Keratinocyte (primary cell): ENCODE data around the gene ROR1.

ENCODE experiments used
- EZH2 ChIP-seq: IDR thresholded peaks from one replicate; pipeline ENCODE4 v1.6.1; 2012; ENCODE audit warnings: inconsistent platforms, mild to moderate bottlenecking, low read length, moderate library complexity
- TF ChIP-seq, protein P1 (sequence below), 3 experiments: IDR thresholded peaks in 1 of 3; conservative IDR thresholded peaks in 1 of 3; optimal IDR thresholded peaks in 1 of 3; 2 replicates in 2 of 3; 3 replicates in 1 of 3; pipeline versions ENCODE3 to v1.5.1; 2011; ENCODE audit warnings: low read length in 3 of 3, mild to moderate bottlenecking in 3 of 3, moderate library complexity in 2 of 3, control low read depth in 1 of 3, inconsistent platforms in 1 of 3; ENCODE audit not compliant: insufficient read depth in 2 of 3; ENCODE audit errors: extremely low read depth in 1 of 3

DNA sequence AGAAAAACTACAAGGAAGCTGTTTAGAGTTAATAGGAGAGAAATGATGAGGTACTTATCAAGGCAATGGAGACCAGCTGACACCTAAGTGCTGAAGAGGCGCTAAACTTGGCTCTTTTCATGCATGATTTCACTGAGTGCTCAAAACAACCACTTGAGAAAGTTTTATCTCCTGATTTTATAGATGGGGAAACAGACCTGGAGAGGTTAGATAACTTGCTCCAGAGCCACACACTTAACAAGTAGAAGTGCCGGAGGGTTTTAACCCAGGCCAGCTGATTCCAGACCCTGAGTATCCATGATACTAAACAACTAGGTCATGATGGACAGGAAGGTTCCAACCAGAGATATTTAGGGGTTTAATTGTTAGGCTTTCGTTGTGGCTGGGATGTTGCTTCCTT lies 455.5 kb downstream of the ROR1 start:
- TF ChIP-seq, protein P1, sequence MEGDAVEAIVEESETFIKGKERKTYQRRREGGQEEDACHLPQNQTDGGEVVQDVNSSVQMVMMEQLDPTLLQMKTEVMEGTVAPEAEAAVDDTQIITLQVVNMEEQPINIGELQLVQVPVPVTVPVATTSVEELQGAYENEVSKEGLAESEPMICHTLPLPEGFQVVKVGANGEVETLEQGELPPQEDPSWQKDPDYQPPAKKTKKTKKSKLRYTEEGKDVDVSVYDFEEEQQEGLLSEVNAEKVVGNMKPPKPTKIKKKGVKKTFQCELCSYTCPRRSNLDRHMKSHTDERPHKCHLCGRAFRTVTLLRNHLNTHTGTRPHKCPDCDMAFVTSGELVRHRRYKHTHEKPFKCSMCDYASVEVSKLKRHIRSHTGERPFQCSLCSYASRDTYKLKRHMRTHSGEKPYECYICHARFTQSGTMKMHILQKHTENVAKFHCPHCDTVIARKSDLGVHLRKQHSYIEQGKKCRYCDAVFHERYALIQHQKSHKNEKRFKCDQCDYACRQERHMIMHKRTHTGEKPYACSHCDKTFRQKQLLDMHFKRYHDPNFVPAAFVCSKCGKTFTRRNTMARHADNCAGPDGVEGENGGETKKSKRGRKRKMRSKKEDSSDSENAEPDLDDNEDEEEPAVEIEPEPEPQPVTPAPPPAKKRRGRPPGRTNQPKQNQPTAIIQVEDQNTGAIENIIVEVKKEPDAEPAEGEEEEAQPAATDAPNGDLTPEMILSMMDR (optimal IDR thresholded peaks at IDR 0.05 in 1 of 3, IDR thresholded peaks at IDR 0.05 in 1 of 3, conservative IDR thresholded peaks at IDR 0.05 in 1 of 3; ENCODE audit: extremely low read depth in 1 of 3, insufficient read depth in 2 of 3, low read length in 3 of 3), result no peak
- no peak for TF ChIP-seq EZH2
